ENCODE results near the gene ASB16.
A peak's percentile ranks its signal among the peaks of the same experiment; 100 is the strongest.
"Not testable (repeated sequence)": the region's sequence is repeated elsewhere in the genome, so short reads cannot be mapped to it uniquely, and the experiment has no call there.

The ASB16 gene

DNA sequence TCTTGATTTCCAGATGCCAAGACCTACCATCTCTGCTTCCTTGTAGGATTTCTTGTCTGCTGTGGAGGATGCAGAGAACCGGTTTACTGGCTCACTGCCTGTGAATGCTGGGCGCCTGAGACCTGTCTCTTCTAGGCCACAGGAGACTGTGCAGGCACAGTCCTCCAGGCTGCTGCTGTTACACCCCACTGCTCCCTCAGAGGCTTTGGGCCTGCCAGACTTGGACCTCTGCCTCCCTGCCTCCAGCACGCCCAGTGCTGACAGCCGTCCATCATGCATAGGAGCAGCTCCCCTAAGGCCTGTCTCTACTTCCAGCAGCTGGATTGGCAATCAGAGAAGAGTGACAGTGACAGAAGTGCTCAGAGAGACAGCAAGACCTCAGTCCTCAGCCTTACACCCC lies 22.7 kb upstream of the ASB16 start:
- DNase-seq = no peak

DNA sequence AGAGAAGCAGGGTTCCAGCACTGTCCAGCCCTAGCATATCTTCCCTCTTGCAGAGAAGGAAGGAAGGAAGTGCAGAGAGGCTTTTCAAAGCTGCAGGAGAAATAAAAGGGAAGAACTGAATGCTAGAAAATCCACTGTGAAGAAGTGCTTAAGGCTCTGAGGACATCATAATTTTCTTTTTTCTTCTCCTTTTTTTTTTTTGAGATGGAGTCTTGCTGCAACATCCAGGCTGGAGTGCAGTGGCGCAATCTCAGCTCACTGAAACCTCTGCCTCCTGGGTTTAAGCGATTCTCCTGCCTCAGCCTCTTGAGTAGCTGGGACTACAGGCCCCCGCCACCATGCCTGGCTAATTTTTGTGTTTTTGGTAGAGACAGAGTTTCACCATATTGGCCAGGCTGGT lies 21.4 kb upstream of the ASB16 start:
- not testable (repeated sequence) for DNase-seq

DNA sequence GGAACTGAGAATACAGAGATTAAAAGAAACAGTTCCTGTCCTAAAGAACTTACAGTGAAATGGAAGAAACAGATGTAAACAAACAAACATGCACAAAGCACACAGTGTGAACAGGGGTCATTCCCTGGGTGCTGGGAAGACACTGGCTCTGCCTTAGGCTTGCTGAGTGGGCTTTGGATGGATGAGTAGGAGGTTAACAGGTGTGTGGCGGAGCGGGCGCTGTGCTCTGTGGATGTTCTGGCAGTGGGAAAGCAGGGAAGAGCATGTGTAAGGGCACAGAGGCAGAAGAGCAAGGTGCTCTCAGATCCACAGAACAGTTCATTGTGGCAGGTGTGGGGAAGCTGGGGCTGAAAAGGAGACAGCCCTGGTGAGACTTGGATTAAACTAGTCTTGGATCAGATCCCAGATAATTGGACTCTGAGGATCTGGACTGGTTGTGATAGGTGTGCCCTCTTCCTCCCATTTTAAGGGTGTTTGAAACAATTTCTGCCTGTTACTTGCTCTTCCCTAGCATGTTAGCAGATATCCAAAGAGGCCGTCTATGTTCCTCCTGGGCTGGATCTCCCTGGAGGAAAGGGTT lies 20.7 kb upstream of the ASB16 start:
- no peak for DNase-seq

DNA sequence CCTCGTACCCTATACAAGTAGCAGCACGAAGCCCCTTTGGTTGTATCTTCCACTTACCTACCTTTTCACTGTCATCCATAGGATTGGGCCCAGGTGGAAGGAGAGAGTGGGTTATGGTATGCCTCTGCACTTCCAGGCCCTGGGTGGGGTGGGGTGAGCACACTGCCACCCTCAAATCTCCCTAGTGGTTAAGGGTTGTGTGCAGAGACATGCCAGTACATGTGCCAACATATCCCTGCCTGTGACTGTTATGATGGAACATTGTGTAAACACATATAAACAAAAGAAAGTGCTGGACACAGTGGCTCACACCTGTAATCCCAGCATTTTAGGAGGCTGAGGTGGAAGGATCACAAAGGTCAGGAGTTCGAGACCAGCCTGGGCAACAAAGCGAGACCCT lies 17.6 kb upstream of the ASB16 start:
- DNase-seq = no peak

DNA sequence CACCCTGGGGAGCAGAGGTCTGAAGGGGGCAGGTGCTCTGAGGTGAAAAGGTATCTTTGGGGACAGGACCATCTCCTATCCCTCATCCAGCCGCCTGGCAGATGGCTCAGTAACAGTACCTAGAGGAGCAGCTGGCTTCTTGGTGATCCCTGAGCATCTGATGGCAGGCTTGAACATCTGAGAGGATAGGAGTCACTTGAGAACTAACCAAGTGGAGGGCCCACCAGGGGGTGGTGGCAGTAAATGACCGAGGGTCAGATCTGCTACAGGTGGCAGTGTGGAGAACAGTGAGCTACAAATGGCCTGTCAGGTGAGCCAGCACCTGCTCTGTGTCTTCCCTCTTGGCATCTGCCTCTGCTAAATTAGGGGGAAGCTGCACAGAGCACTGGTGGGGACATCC lies 15.0 kb upstream of the ASB16 start:
- DNase-seq = no peak

DNA sequence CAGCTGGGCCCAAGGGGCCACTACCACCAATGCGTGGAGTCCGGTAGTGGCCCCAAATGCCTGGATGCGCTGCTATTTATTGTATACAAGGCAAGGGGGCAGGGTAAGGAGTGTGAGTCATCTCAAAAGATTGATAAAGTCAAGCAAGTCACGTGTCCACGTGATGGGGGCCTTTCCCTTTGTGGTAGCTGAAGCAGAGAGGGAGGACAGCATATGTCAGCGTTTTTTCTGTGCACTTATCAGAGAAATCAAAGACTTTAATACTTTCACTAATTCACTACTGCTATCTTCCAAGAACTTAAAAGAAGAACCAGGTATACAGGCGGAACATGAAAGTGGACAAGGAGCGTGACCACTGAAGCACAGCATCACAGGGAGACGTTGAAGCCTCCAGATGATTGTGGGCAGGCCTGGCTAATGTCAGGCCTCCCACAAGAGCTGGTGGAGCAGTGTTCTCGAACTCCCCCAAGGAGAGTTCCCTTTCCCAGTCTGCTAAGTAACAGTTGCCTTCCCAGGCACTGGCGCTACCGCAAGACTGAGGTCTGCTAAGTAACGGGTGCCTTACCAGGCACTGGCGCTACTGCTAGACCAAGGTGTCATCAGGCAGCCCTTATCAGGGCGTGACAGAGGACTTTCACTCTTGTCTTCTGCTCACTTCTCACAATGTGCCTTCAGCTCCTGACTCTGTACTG lies 10.8 kb upstream of the ASB16 start:
- DNase-seq = peak; percentile 38

DNA sequence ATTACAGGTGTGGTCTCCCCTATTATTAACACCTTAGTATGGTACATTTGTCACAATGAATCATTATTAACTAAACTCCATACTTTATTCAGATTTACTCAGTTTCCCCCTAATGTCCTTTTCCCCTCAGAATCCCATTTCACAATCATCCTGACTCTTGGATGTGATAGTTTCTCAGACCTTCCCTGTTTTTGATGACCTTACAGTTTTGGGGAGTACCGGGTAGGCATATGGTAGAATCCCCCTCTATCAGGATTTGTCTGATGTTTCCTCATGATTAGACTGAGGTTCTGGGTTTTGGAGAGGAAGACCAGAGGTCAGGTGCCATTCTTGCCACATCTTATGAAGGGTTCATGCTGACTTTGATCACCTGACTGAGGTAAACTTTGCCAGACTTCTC lies 6.0 kb upstream of the ASB16 start:
- DNase-seq = no peak

DNA sequence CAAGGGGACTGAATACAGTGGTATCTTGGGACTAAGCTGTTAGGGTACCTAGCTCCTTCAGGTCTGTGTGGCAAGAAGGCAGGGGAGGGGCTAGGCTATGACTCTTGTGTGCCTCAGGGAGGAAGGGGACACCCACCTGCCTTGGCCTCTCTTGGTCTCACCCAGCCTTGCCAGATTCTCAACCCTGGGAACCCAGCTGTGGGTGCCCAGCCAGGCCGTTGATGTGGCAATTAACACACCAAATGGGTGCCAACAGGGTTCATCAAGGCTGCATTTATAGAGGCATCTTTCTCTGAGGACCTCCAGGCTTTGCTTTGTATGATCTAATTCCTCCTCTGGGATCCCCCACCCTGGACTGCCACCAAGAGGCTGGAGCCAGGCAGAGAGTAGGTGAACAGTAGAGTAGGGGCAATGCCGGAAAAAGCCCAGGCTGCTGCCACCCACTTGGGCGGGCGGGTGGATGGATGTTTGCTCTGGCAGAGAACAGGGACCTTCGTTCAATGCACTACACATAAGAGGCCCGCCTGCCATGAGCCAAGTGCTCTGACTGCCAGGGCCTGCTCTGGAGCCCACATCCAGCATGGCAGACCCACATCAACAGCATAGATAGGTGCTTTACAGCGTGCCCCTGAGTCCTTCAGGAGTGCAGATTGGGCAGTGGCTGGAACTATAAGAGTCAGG lies 3.2 kb upstream of the ASB16 start:
- no peak for DNase-seq

DNA sequence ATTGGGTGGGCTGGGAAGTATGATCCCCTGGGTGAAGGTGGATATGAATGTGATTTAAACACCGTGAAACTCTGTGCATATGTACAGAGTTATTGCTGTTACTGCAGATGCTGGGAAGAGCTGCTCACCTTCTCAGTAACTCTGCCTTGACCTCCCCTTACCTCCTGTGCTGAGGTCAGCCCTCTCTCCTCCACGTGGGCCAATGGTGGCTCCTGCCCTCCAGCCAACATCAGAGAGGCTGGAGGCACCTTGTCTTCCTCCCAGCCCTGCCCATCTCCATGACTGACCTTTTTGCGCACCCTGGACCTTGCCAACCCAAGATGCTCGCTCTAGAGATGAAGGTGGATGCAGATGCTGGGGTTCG lies 387 bp upstream of the ASB16 start:
- DNase-seq = no peak

DNA sequence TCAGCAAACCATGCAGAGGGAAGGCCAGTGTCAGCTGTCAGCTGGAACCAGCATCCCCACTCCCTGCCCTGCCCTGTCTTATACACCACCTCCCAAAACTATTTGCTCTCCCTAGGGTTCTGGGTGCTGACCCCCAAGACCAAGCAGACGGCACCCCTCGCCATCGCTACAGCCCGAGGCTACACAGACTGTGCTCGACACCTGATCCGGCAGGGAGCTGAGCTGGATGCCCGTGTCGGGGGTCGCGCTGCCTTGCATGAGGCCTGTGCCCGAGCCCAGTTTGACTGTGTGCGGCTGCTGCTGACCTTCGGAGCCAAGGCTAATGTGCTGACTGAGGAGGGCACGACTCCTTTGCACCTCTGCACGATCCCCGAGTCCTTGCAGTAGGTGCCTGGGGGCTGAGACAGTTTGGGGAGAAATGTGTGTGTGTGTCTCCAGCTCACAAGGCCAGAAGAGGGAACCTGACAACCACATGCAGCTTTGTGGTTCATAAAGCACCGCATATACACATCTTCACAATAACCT lies 1.5 kb downstream of the ASB16 start:
- no peak for DNase-seq

DNA sequence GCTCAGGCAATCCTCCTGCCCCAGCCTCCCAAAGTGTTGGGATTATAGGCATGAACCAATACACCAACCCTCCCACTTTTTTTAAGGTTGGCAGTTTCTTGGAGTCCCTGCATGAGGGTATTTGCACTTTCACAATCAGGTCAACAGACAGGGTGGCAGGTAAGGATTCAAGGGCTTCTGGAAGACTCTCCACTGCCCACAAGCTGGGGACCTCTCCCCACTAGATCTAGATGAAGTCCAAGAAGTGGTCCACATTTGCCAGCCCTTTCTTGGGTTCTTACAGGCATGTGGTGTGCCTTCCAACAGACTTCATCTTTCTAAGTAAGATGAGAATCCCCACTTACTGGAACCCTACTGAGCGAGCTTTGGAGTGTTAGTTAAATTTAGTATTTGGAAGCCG lies 3.9 kb downstream of the ASB16 start:
- no peak for DNase-seq

DNA sequence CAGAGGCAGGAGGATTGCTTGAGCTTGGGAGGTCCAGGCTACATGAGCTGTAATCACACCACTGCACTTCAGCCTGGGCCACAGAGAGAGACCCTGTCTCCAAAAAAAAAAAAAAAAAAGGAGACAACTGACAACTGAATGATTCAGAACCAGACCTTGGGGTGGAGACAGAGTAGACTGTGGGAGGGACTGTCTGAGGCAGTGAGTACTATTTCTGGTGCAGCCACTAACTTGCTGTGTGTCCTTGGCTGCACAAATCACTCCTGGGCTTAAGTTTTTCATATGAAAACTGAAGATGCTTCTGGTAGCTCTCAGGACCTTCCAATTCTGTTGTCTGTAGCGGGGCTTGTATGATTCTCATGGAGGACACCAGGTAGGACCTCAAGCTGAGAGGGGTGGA lies 5.8 kb downstream of the ASB16 start:
- DNase-seq = no peak

DNA sequence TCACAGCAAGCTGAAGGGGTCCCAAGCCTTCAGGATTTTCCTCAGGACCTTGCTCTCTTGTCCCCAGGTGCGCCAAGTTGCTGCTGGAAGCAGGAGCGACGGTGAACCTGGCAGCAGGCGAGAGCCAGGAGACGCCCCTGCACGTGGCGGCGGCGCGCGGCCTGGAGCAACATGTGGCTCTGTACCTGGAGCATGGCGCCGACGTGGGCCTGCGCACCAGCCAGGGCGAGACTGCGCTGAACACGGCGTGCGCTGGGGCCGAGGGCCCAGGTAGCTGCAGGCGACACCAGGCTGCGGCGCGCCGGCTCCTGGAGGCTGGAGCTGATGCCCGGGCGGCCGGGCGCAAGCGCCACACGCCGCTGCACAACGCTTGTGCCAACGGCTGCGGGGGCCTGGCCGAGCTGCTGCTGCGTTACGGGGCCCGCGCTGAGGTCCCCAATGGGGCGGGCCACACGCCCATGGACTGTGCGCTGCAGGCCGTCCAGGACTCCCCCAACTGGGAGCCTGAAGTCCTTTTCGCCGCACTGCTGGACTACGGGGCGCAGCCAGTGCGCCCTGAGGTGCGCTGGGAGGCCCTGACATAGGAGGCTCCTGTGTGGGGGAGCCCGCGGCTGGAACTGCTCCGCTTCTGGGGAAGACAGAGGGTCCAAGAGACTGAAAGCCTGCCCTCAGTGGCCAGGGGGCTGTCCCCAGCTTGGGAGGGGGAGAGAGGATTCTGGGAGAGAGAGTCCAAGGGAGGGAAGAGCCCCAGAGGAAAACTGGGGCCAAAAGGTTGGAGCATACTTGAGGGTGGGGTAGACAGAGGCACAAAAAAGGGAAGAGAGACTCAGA lies 6.4 kb downstream of the ASB16 start:
- no peak for DNase-seq

DNA sequence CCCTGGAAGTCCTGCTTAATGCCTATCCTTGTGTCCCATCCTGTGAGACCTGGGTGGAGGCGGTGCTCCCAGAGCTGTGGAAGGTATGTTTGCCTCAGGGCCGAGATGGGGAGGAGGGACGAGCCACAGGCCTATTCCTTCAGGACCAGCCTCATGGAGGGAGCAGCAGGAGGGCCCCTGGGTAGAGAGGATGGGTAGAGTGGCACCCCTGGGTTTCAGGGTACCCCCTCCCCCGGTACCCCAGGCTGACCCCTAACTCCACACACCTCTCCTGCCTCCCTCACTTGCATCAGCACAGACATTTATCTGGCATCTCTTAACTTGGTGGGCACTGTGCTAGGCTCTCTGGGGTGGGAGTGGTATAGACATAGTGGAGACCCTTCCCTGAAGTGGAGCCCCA lies 7.1 kb downstream of the ASB16 start:
- DNase-seq = no peak

DNA sequence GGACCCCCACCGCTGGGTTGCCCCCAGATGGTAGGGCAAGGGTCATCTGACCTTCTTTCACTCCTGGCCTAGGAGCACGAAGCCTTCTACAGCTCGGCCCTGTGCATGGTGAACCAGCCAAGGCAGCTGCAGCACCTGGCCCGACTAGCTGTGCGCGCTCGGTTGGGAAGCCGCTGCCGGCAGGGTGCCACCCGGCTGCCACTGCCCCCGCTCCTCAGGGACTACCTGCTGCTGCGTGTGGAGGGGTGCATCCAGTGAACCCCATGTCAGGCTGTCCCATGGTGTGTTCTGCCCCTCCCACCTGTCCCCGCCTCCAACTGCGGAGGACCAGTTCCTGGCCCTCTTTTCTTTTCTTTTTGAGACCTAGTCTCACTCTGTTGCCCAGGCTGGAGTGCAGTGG lies 7.6 kb downstream of the ASB16 start:
- no peak for DNase-seq

DNA sequence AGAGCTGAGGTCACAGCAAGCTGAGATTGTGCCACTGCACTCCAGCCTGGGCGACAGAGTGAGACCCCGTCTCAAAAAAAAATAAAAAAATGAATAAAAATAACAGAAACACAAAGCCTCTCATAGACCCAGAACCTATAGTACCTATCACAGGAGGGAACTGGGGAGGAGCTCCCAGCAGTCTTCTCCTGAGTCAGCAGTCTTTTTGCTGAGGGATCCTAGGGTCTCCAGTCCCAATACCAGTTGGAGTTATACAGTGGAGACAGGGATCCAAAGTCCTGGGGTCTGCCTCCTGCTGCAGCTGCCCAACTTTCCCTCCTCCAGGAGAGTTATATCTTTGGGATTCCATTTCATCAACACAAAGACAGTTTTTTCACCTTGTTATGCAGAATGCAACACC lies 12.5 kb downstream of the ASB16 start:
- no peak for DNase-seq

DNA sequence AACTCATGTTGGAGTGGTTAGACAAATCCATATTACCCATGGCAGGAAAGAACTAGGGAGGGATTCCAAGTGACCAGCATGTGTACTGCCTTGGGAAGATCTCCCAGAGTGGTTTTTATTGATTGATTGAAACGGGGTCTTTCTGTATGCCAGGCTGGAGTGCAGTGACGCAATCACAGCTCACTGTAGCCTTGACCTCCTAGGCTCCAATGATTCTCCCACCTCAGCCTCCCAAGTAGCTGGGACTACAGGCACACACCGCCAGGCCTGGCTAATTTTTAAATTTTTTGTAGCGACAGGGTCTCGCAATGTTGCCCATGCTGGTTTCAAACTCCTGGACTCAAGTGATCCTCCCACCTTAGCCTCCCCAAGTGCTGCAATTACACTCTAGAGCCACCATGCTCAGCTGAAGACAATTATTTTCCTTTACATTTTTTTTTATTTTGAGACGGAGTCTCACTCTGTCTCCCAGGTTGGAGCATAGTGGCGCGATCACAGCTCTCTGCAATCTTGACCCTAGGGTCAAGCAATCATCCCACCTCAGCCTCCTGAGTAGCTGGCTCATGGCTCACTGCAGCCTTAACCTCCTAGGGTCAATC lies 13.8 kb downstream of the ASB16 start:
- DNase-seq = no peak

DNA sequence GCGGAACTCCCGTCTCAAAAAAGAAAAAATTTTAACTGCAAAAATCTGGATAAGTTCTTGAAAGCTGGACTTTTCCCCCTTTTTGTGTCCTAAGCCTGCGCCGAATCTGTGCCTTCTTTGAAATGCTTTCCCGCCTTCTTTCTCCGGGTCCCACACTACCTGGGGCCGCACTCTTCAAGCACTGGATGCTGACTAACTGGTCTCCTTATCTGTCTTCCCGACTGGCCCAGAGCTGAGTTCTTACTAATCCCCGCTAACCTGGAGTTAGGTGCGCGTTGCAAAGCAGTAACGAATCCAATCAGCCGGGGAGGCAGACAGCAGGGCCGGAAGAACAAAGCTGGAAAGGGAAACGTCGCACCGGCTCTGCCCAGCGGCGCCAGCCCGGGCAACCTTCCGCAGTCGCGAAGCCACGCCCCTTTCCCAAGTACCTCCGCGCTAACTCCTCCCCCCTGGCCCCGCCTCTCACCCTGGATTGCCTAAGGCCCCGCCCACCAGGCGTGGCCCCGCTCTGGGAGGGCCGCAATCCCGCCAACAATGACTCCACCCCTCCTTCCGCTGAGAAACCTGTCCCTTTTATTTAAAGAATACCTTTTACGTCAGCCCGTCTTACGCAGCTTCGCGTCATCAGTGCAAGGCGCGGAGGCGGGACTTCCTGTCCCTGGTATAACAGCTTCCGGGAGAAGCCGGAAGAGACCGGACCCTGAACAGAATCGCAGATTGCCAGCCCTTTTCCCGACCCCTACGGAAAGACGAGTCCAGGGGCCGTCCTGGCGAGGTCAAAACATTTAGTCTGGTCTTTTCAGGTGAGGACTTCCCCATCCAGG lies 16.0 kb downstream of the ASB16 start, which contains the start of gene TMUB2:
TSS of gene TMUB2 (plus strand) at position 666 of the 824 bp plus-strand sequence. CDS start 737 bp downstream, outside the sequence.
- DNase-seq = peak; percentile 99

DNA sequence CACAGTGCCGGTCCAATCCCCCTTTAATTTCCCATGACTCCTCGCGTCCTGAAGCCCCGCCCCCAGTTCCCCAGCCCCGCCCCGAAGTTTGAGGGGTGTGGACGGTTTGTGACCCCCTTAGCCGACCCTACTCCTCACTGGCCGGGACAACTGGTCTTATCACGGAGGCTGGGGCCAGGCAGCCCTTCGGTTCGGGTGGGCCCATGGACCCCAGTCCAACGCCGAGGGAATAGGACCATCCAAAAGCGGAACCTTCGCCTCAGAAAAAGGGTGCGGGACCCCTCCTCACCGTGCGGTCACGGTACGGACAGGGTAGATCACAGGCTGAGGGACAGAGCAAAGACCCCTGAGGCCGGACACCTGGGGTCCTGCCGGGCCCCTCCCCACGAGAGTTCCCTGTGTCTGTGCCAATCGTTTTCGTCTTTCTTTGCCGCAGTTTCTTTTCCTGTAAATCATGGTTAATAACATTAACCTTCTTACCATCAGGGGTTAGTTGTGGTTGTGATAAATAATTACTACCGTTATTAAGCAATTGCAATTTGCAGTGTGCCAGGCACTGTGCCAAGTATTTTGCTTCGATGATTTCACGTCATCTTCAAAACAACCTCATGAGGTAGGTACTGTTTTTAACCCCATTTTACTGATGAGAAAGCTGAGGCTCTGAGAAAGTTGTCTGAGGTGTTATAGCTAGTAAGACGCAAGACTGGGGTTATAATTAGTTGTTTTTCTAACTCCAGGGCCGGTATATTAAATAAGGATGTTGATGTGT lies 16.8 kb downstream of the ASB16 start:
- DNase-seq = no peak

DNA sequence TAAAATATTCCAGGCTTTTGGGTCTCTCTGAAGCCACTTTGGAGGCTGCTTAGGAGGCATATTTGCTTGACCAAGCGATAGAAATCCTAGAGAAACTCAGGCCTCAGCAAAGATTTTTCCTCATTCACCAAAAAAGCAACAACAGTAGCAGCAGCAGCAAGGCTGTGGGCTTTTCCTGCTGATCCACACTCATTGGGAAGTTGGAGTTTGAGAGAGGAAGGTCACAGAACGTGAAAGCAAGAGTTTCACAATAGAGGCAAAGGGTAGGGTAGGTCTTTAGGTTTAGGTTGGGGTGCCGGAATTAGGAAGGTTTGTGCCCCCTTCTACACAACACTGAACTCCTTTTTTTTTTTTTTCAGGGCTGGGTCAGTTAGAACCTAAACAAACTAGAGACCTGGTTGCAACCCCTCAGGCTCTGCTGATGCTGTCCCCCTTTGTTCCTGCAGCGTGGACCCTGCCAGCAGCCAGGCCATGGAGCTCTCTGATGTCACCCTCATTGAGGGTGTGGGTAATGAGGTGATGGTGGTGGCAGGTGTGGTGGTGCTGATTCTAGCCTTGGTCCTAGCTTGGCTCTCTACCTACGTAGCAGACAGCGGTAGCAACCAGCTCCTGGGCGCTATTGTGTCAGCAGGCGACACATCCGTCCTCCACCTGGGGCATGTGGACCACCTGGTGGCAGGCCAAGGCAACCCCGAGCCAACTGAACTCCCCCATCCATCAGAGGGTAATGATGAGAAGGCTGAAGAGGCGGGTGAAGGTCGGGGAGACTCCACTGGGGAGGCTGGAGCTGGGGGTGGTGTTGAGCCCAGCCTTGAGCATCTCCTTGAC lies 18.3 kb downstream of the ASB16 start:
- no peak for DNase-seq

All from stimulated activated CD4-positive, alpha-beta T cell treated with anti-CD3 and anti-CD28 coated beads, Interleukin-4, amount 100 ng/mL, for 24 hours (primary cell).